K562 (cell line): ENCODE results near the gene PTGIR. TPM values are rescaled to one million over a fixed set of nuclear protein-coding genes. Genes with fewer than 3 reads are reported as not detected.

ENCODE experiments used
- GTF2F1 ChIP-seq: IDR thresholded peaks from 2 replicates; pipeline ENCODE4 v1.6.1; 2011; ENCODE audit warnings: low read depth, low read length, improper control_type of control experiment
- MAFF ChIP-seq: IDR thresholded peaks from 2 replicates; pipeline ENCODE4 v1.6.1; 2012; ENCODE audit warnings: low read length, improper control_type of control experiment
- MIER1 ChIP-seq: fragments of 450-650 bp; IDR thresholded peaks from 2 replicates; pipeline ENCODE4 v1.6.1; 2016; ENCODE audit warnings: antibody characterized with exemption, mild to moderate bottlenecking, low read depth
- SIN3B ChIP-seq: fragments of 450-650 bp; IDR thresholded peaks from 2 replicates; pipeline ENCODE4 v1.6.1; 2017; ENCODE audit warnings: low read depth, mild to moderate bottlenecking, moderate library complexity
- SMARCC2 ChIP-seq: fragments of 450-650 bp; IDR thresholded peaks from 2 replicates; pipeline ENCODE4 v1.6.1; 2017; ENCODE audit warnings: antibody characterized with exemption, moderate library complexity, mild to moderate bottlenecking, low read depth
- STAT5B ChIP-seq: fragments of 250-450 bp; sonication (Bioruptor Pico); IDR thresholded peaks from 2 replicates; pipeline ENCODE4 v1.8.0; 2021; ENCODE audit warnings: mild to moderate bottlenecking, inconsistent platforms
- TEAD2 ChIP-seq: fragments of 450-650 bp; IDR thresholded peaks from 2 replicates; pipeline ENCODE4 v1.6.1; 2016; ENCODE audit warnings: missing genetic modification characterization, control low read depth, missing compliant biosample characterization
- ZNF263 ChIP-seq: sonication (generic); formaldehyde crosslinking; IDR thresholded peaks from 2 replicates; pipeline ENCODE4 v1.8.0; 2022; ENCODE audit warnings: mild to moderate bottlenecking, missing genetic modification reagents, borderline replicate concordance
- ZNF696 ChIP-seq: fragments of 250-450 bp; sonication (Bioruptor Pico); conservative IDR thresholded peaks from 2 replicates; pipeline ENCODE4 v1.4.0; 2020; ENCODE audit warnings: mild to moderate bottlenecking, moderate library complexity
- ZNF764 ChIP-seq: fragments of 250-450 bp; sonication (Bioruptor Pico); IDR thresholded peaks from 2 replicates; pipeline ENCODE4 v1.4.0; 2020; ENCODE audit warnings: low read depth, mild to moderate bottlenecking, moderate library complexity
- polyA plus RNA-seq, 8 experiments: library from polyadenylated mRNA; depleted of rRNA in 4 of 8; stranded (reverse) in 5 of 8; unstranded in 3 of 8; fragments of >200 nt; fragmentation: Nextera tagmentation in 2 of 8; fragmentation: Illumina TruSeq in 1 of 8; extraction: Ambion mirVana in 2 of 8; extraction: Trizol in 1 of 8; gene quantifications; 2 replicates each; pipeline versions ENCODE4 v1.2.1 to v1.2.3, GENCODE V29; 2011 to 2014; ENCODE audit warnings: inconsistent platforms in 1 of 8, missing spikeins in 1 of 8
- total RNA-seq, 7 experiments: library from RNA; depleted of rRNA in 6 of 7; stranded (reverse); fragments of >200 nt in 6 of 7; fragmentation: Illumina TruSeq in 2 of 7; extraction: Trizol in 2 of 7; gene quantifications; 2 replicates each; pipeline versions ENCODE4 v1.2.1 to v1.2.3, GENCODE V29; 2011 to 2021; ENCODE audit warnings: low replicate concordance in 1 of 7
- TF ChIP-seq, protein P1 (sequence below): fragments of 450-650 bp; formaldehyde crosslinking; IDR thresholded peaks from 2 replicates; pipeline ENCODE4 v1.4.0; 2020; ENCODE audit warnings: mild to moderate bottlenecking, mixed read lengths
- TF ChIP-seq, protein P2 (sequence below): sonication (generic); formaldehyde crosslinking; IDR thresholded peaks from 2 replicates; pipeline ENCODE4 v1.8.0; 2022; ENCODE audit warnings: missing genetic modification reagents, mild to moderate bottlenecking, moderate library complexity, borderline replicate concordance
- TF ChIP-seq, protein P3 (sequence below): fragments of 200-400 bp; formaldehyde crosslinking; IDR thresholded peaks from 2 replicates; pipeline ENCODE4 v1.6.1; 2017; ENCODE audit warnings: mild to moderate bottlenecking, low read depth, low read length, moderate library complexity

The PTGIR gene
- total and polyA plus RNA-seq, 9 of the 15 experiments (the other 6 are each of a cell fraction or from before 2014, with no cell fraction given) = 0.11 to 3.4 (median 1.1) TPM; not detected in 1

DNA sequence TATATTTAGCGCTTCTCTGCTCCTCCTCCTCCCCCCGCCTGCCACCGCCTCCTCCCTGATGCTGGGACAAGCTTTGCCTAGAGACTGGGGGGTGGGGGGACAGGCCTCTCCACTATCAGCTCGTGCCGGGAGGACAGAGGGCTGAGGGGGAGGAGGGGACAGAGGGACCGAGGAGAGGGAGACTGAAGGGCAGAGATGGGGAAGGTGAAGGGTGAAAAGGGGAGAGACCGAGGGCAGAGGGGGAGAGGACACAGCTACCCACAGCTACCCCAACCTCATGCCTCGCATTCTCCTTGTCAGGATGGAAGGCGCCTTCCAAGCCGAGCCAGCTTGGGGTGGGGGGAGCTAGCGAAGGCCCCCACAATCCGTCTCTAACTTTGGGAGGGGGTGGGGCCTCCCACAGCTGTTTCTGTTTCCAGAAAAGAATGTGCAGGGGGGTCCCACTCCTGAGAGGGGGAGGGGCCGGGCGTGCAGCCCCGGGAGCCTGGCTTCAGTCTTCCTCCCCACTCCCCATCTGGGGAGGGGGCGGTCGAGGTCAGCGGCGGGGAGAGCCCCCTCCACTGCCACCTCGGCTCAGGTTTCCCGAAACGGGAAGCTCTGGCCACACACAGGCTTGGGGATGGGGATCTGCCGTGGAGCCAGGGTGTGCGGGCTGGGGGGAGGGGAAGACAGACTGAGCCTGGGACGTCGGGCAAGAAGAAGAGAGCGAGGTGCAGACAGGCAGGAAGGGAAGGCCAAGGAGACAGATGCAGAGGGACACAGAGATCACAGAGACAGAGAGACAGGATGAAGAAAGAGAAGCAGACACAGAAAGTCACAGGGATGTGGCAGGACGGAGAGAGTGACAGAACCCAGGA, 34.5 kb upstream of the PTGIR start (continued):
- TF ChIP-seq SMARCC2 = no peak
- no peak for TF ChIP-seq ZNF764 (CRISPR knock-in tag)
- TF ChIP-seq, protein P1, sequence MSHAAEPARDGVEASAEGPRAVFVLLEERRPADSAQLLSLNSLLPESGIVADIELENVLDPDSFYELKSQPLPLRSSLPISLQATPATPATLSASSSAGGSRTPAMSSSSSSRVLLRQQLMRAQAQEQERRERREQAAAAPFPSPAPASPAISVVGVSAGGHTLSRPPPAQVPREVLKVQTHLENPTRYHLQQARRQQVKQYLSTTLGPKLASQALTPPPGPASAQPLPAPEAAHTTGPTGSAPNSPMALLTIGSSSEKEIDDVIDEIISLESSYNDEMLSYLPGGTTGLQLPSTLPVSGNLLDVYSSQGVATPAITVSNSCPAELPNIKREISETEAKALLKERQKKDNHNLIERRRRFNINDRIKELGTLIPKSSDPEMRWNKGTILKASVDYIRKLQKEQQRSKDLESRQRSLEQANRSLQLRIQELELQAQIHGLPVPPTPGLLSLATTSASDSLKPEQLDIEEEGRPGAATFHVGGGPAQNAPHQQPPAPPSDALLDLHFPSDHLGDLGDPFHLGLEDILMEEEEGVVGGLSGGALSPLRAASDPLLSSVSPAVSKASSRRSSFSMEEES = no peak
- no peak for TF ChIP-seq TEAD2 (tag)
- TF ChIP-seq MAFF = no peak
- TF ChIP-seq ZNF263 (CRISPR knock-in tag) = peak; percentile 99
- TF ChIP-seq, protein P2, sequence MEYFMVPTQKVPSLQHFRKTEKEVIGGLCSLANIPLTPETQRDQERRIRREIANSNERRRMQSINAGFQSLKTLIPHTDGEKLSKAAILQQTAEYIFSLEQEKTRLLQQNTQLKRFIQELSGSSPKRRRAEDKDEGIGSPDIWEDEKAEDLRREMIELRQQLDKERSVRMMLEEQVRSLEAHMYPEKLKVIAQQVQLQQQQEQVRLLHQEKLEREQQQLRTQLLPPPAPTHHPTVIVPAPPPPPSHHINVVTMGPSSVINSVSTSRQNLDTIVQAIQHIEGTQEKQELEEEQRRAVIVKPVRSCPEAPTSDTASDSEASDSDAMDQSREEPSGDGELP = peak; percentile 52; the same call in 1 of the 2 replicates
- TF ChIP-seq GTF2F1 = no peak
- TF ChIP-seq SIN3B = no peak
- TF ChIP-seq, protein P3, sequence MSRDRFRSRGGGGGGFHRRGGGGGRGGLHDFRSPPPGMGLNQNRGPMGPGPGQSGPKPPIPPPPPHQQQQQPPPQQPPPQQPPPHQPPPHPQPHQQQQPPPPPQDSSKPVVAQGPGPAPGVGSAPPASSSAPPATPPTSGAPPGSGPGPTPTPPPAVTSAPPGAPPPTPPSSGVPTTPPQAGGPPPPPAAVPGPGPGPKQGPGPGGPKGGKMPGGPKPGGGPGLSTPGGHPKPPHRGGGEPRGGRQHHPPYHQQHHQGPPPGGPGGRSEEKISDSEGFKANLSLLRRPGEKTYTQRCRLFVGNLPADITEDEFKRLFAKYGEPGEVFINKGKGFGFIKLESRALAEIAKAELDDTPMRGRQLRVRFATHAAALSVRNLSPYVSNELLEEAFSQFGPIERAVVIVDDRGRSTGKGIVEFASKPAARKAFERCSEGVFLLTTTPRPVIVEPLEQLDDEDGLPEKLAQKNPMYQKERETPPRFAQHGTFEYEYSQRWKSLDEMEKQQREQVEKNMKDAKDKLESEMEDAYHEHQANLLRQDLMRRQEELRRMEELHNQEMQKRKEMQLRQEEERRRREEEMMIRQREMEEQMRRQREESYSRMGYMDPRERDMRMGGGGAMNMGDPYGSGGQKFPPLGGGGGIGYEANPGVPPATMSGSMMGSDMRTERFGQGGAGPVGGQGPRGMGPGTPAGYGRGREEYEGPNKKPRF = no peak
- TF ChIP-seq STAT5B (CRISPR knock-in tag) = no peak
- no peak for TF ChIP-seq ZNF696 (CRISPR knock-in tag)
- TF ChIP-seq MIER1 = no peak; the same call in 1 of the 2 replicates
